PC-3 (cell line): ENCODE measurements around the gene POU5F2. TPM values are rescaled to one million over a fixed set of nuclear protein-coding genes. Genes with fewer than 3 reads are reported as not detected.
A peak's percentile ranks its signal among the peaks of the same experiment; 100 is the strongest.

Experiments
- ATAC-seq: fragments of 200-7000 bp; cut with Tn5 transposase; 2 replicates; pipeline ENCODE4 v1.9.1; 2020; ENCODE audit warnings: mild to moderate bottlenecking, moderate library complexity
- BruUV-seq: library from RNA; stranded (reverse); fragments of 400-500 nt; replicated peaks from 2 replicates; lab custom pipeline; 2021; lab: Mats Ljungman, UMichigan
- CTCF ChIA-PET: fragments of 300-600 bp; sonication (Branson Sonifier 250); formaldehyde crosslinking; loops from one replicate; lab custom pipeline; 2022; ENCODE audit warnings: antibody characterized with exemption; lab: Charles Lee
- POLR2A ChIA-PET: fragments of 300-600 bp; sonication (Branson Sonifier 250); formaldehyde crosslinking; loops from one replicate; lab custom pipeline; 2022; ENCODE audit warnings: antibody characterized with exemption; ENCODE audit not compliant: unreplicated experiment; lab: Charles Lee
- DNase-seq: peaks from one replicate; pipeline ENCODE4 v3.0.0-alpha.2; 2015
- H2AFZ ChIP-seq: fragments of 300-600 bp; sonication (generic); 2 replicates; pipeline ENCODE4 v1.6.0; 2016; ENCODE audit warnings: antibody characterized with exemption, low read length
- H3F3A ChIP-seq: fragments of 300-600 bp; sonication (generic); one replicate; pipeline ENCODE4 v1.6.0; 2017; ENCODE audit warnings: antibody characterized with exemption, low read length, control low read depth, mild to moderate bottlenecking; ENCODE audit not compliant: unreplicated experiment
- H3K27ac ChIP-seq: fragments of 300-600 bp; sonication (generic); 2 replicates; pipeline ENCODE4 v1.5.1; 2016; ENCODE audit warnings: mild to moderate bottlenecking, low read length
- H3K27me3 ChIP-seq: fragments of 300-600 bp; sonication (generic); 2 replicates; pipeline ENCODE4 v1.6.1; 2016; ENCODE audit warnings: low read length, mixed read lengths
- H3K36me3 ChIP-seq: fragments of 300-600 bp; sonication (generic); 2 replicates; pipeline ENCODE4 v1.6.1; 2016; ENCODE audit warnings: low read depth, mixed run types, low read length, mixed read lengths
- H3K4me1 ChIP-seq: fragments of 300-600 bp; sonication (generic); 2 replicates; pipeline ENCODE4 v1.5.1; 2016; ENCODE audit warnings: low read length; ENCODE audit not compliant: insufficient read depth
- H3K4me2 ChIP-seq: fragments of 300-600 bp; sonication (generic); 2 replicates; pipeline ENCODE4 v1.6.0; 2016; ENCODE audit warnings: low read length
- H3K4me3 ChIP-seq: fragments of 300-600 bp; sonication (generic); 2 replicates; pipeline ENCODE4 v1.5.1; 2016; ENCODE audit warnings: mild to moderate bottlenecking, low read length, mixed read lengths
- H3K79me2 ChIP-seq: fragments of 300-600 bp; sonication (generic); 2 replicates; pipeline ENCODE4 v1.6.1; 2017; ENCODE audit warnings: low read length, mixed read lengths
- H3K9ac ChIP-seq: fragments of 300-600 bp; sonication (generic); 2 replicates; pipeline ENCODE4 v1.6.0; 2016; ENCODE audit warnings: mild to moderate bottlenecking, low read length
- H3K9me2 ChIP-seq: fragments of 300-600 bp; sonication (generic); replicated peaks from 2 replicates; pipeline ENCODE4 v1.6.1; 2016; ENCODE audit warnings: mixed run types, low read length, mixed read lengths
- H3K9me3 ChIP-seq: fragments of 300-600 bp; sonication (generic); 2 replicates; pipeline ENCODE4 v1.6.1; 2016; ENCODE audit warnings: low read length, mixed read lengths
- H4K20me1 ChIP-seq: fragments of 300-600 bp; sonication (generic); 2 replicates; pipeline ENCODE4 v1.6.1; 2016; ENCODE audit warnings: low read length, mixed read lengths
- CTCF ChIP-seq: fragments of 300-600 bp; sonication (generic); conservative IDR thresholded peaks from 2 replicates; pipeline ENCODE4 v1.5.1; 2017; ENCODE audit warnings: antibody characterized with exemption, low read depth, mild to moderate bottlenecking, low read length
- EZH2 ChIP-seq: fragments of 300-600 bp; sonication (generic); IDR thresholded peaks from one replicate; pipeline ENCODE4 v1.6.1; 2017; ENCODE audit warnings: antibody characterized with exemption, mild to moderate bottlenecking, low read length; ENCODE audit not compliant: unreplicated experiment
- EZH2phosphoT487 ChIP-seq: fragments of 300-600 bp; sonication (generic); IDR thresholded peaks from 2 replicates; pipeline ENCODE4 v1.6.1; 2018; ENCODE audit warnings: mild to moderate bottlenecking, antibody characterized with exemption, low read length, borderline replicate concordance
- intact Hi-C: fragments of 100-400 bp; cut with micrococcal nuclease; formaldehyde crosslinking; loops from 2 replicates; pipeline ENCODE4 v1.9.0; 2023
- total RNA-seq: library from RNA; depleted of rRNA; stranded (reverse); fragments of >200 nt; gene quantifications from 2 replicates; pipeline ENCODE4 v1.2.3, GENCODE V29; 2014

Gene POU5F2
- total RNA-seq, 1 experiment from 2014 or later: 0.66 TPM

- Histone ChIP-seq H3K36me3 (no peaks in the 10 kb centered on the region), H2AFZ (no peak overlapping the region), H3K9me3 (no peaks in the 10 kb centered on the region), H3K27me3 (no peaks in the 10 kb centered on the region), H3K9me2 (no peaks in the 10 kb centered on the region), H4K20me1 (no peaks in the 10 kb centered on the region), H3K9ac (no peak overlapping the region), H3K27ac (no peak overlapping the region), H3K79me2 (no peaks in the 10 kb centered on the region), H3K4me1 (peaks cover 8% of the 10 kb centered on the region; the same call in 1 of the 2 replicates), H3K4me3 (no peak overlapping the region), H3F3A (no peaks in the 10 kb centered on the region), H3K4me2 (no peak overlapping the region)
- ChIA-PET CTCF (no interaction called here), POLR2A (no interaction called here)
- DNase-seq (no peak), ATAC-seq (no peak)
- intact Hi-C loops: no loop called here
- TF ChIP-seq EZH2: no peak
- TF ChIP-seq CTCF: no peak
- TF ChIP-seq EZH2phosphoT487: no peak
- BruUV-seq: no TSS peak
Measured at GRCh38 chr5:93748875-93749397, 7.5 kb upstream of the POU5F2 start.

DNA sequence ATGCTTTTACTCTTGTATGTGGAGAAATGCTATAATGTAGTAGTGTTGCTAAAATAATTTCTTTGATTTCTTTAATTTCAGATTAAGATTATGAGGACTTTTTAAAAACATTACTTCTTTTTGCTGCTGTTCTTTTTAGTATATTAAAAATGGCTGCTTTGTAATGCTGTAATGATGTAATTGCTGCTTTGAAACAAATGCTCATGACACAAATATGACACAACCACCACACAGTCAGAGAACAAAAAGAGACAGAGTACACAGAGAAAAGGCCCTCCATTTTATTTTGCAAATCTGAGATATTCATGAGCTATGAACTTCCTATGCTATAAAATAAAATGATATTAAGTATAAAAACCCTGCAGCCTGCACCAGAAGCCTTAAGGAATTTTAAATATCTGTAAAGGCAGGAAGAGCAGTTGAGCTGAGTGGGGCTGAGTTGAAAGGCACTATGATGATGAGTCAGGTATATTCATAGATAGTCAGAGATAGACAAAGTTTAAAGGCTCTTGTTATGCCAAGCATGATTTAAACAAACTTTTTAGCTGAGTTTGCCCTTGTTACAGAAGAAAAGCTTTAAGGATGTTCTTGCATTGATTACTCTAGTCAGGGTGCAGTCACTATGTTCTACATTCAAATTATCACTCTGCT, 5.1 kb upstream of the POU5F2 start:
- Histone ChIP-seq H3K36me3 (no peaks in the 10 kb centered on the region), H4K20me1 (no peaks in the 10 kb centered on the region), H3K4me2 (0 out of 2 replicates have a peak overlapping the region, but pooled peaks have one; percentile 1), H3K4me3 (no peak overlapping the region), H3F3A (no peaks in the 10 kb centered on the region), H3K9me3 (no peaks in the 10 kb centered on the region), H3K9me2 (no peaks in the 10 kb centered on the region), H3K79me2 (no peaks in the 10 kb centered on the region), H3K4me1 (peaks cover 8% of the 10 kb centered on the region; the same call in 1 of the 2 replicates), H3K27me3 (no peaks in the 10 kb centered on the region), H3K9ac (no peak overlapping the region), H3K27ac (no peak overlapping the region), H2AFZ (no peak overlapping the region)
- DNase-seq: peak; percentile 63
- POLR2A ChIA-PET: no interaction called here
- intact Hi-C loops: no loop called here
- no TSS peak for BruUV-seq
- CTCF ChIA-PET: interaction anchor here (0.7 to 1.1 kb wide), 2 partner anchors 42 to 55 kb away, joined by 3 to 5 read pairs; no protein-coding TSS in a partner anchor
- peak; percentile 98 for ATAC-seq
- TF ChIP-seq EZH2 (no peak), EZH2phosphoT487 (no peak), CTCF (no peak)

DNA sequence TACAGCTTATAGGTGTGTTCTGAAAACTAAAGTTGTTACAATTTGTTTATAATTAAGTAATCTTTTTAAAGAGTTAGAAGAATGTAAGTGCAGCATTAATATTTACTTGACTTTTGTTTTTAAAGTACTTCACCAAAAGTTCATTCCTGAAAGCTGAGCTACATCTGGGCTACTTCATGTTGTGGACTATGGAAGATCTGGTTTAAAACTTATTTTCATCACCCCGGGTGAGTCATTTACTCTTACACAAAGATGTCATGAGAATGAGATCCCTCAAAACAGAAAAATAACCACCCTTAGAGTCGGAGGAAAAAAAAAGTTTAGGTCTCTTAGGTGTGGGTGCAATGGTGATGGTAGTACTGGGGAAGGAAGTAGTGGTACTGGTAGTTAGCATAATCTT, 5.1 kb downstream of the POU5F2 start:
- H3F3A ChIP-seq: no peaks in the 10 kb centered on the region
- H3K9me2 ChIP-seq: no peaks in the 10 kb centered on the region
- ATAC-seq (no peak), DNase-seq (no peak)
- H3K9ac ChIP-seq: no peak overlapping the region
- no peak overlapping the region for H3K4me3 ChIP-seq
- BruUV-seq: no TSS peak
- POLR2A ChIA-PET: no interaction called here
- H3K4me2 ChIP-seq: no peak overlapping the region
- no peaks in the 10 kb centered on the region for H3K27me3 ChIP-seq
- no peaks in the 10 kb centered on the region for H3K79me2 ChIP-seq
- H3K4me1 ChIP-seq: no peaks in the 10 kb centered on the region
- H3K9me3 ChIP-seq: no peaks in the 10 kb centered on the region
- no peak overlapping the region for H2AFZ ChIP-seq
- H3K27ac ChIP-seq: no peak overlapping the region
- TF ChIP-seq CTCF: no peak
- TF ChIP-seq EZH2phosphoT487: no peak
- no peak for TF ChIP-seq EZH2
- H3K36me3 ChIP-seq: no peaks in the 10 kb centered on the region; the same call in 1 of the 2 replicates
- intact Hi-C loops: no loop called here
- CTCF ChIA-PET: no interaction called here
- H4K20me1 ChIP-seq: no peaks in the 10 kb centered on the region
